CD4-positive, alpha-beta T cell treated with Interferon alpha-2 for 1 hour (primary cell): Measurements from ENCODE around the gene THSD7B.
"Not testable (repeated sequence)": the region's sequence is repeated elsewhere in the genome, so short reads cannot be mapped to it uniquely, and the experiment has no call there.

ENCODE experiments used
- DNase-seq, 2 donors: peaks; one replicate each; pipeline ENCODE4 v3.0.0-alpha.2; 2020 to 2022

Gene THSD7B

DNA sequence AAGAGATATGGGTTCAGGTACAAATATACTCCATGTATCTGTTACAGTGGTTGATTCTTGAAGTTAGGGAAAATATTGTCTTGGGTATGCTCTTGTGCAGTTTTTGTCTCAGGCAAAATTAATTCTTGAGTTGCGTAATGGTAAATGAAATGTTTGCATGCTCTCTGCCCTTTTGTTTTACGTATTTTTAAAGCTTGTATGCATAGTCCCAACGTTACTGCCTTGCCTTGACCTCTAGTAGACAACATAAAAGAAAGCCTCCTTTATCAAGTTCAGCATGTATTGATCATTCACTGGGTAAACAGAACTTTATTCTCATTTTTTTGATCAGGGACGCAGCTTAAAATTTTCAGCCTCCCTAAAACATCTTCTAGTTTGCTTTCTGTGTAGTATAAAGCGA is 283.1 kb downstream of the THSD7B start:
- no peak for DNase-seq

DNA sequence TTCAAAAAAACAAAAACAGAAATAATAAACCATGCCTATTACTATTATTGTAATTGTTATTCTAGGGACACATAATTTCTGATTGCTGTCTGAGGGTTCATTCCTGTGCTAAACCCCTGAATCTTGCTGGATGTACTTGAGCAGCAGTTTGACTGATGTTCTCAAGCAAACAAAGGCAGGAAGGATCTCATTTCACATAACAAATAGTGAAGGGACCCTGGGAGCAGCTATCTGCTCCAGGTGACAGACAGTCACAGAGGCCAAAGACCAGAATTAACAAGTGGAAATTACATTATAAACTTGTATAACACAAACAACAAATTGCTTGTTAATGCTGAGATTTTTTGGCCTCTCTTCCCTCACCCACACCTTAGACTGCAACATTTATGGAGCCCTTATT is 284.2 kb downstream of the THSD7B start:
- no peak for DNase-seq

DNA sequence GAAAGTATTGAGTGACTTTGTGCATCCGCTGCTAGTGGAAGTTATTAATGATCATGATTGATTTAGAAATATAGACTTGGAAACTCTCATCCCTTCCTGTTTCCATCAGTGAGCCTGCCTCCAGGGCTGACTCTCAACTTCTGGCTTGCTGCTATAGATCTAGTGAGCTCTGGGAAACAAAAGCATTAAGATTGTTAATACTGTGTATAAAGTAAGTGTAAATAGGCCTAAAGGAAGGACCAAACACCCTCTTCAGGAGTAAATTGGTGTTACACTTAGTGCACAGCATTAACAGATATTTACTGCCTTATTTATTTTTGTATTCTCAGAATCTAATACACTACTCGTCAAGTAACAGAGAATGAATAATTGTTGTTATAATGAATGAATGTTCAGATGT is 285.6 kb downstream of the THSD7B start:
- no peak for DNase-seq

DNA sequence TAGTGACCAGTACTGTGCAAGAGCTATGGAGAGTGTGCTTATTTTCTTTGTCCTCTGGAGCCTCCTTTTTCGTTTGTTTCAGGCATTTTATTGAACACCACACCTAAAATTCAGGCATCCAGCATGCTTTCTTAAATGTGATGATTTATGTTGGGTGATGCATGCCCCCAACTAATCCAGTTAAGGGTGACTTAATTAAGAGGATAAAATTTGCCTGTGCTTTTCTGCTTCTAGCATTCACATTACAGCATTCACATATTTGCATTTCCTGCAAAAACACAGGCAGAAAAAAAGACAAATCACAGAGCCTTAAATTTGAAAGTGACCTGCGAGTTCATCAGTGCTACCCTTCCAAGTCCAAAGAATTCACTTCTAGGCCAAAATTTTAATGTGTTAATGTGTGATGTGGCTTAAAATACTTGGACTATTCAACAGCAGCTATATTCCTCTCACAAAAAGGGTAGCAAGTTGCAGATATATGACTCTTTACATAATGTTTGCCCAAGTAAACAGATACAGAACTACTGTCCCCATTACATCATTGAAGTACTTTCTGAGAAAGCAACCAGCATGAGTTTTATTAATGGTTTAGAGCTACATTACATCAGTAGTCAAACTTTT is 286.5 kb downstream of the THSD7B start:
- DNase-seq: no peak

DNA sequence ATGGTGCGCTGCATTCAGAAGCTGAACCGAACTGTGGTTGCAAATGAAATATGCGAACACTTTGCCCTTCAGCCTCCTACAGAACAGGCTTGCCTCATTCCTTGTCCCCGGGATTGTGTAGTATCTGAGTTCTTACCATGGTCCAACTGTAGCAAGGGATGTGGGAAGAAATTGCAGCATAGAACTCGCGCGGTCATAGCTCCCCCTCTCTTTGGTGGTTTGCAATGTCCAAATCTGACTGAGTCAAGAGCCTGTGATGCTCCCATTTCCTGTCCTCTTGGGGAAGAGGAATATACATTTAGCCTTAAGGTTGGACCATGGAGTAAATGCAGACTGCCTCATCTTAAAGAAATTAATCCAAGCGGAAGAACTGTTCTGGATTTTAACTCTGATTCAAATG is 291.4 kb downstream of the THSD7B start:
- no peak for DNase-seq

DNA sequence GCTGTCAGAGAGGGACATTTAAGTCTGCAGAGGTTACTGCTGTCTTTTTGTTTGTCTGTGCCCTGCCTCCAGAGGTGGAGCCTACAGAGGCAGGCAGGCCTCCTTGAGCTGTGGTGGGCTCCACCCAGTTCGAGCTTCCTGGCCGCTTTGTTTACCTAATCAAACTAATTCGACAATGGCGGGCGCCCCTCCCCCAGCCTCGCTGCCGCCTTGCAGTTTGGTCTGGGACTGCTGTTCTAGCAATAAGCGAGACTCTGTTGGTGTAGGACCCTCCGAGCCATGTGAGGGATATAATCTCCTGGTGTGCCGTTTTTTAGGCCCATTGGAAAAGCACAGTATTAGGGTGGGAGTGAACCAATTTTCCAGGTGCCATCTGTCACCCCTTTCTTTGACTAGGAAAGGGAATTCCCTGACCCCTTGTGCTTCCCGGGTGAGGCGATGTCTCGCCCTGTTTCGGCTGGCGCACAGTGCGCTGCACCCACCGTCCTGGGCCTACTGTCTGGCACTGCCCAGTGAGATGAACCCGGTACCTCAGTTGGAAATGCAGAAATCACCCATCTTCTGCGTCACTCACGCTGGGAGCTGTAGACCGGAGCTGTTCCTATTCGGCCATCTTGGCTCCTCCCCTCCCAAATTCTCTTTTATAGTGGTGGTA is 310.9 kb downstream of the THSD7B start:
- not testable (repeated sequence) for DNase-seq

DNA sequence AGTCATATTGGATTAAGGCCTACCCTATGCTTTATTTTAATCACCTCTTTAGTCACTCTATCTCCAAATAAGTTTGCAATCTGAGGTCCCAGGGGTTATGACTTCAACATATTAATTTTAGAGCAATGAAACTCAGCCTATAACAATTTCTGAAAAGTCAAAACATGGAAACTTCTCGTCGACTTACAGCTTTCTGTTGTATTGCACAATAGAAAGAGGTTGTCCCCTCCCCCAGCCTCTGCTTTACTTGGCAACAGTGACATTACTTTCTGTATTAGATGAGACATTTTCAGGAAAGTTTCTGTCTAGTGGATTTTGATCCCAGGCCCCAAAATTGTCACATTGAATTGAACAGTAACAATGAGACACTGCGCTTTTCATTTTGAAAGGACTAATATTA is 326.4 kb downstream of the THSD7B start:
- no peak for DNase-seq

DNA sequence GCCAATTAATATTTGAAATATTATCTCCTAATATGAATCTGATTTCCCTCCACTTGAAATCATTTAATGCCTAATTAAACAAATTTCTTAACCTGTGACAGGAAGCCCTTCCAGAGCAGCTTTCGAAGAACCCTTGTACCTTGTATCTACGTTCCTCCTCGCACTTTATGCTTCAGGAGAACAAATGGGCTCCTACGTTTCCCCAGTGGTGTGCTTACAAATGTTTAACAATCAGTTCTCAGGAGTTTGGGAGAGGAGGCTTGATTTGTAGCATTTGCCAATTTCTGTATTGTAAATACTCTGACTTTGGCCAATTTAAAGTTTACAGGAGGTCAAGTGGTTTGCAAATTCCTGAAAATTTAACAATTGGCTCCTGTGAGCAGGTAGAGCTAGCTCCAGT is 327.8 kb downstream of the THSD7B start:
- DNase-seq: no peak

DNA sequence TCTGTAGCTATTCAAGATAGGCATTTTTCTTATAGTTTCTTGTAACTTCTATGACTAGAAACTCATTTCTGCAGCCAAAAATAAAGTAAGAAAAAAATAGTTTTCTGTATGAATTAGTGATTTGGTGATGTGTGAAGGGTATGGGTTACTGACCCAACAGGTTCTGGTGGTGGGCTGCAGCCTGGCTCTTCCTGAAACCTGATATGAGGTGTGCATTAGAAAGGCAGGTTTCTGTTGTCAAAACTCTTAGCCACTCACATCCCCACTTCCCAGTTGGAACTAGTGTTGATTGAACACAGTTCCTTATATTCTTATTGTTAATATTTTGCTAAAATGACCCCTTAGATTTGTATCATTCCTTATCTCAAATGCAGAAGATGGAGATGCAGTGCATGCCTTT is 330.8 kb downstream of the THSD7B start:
- no peak for DNase-seq

DNA sequence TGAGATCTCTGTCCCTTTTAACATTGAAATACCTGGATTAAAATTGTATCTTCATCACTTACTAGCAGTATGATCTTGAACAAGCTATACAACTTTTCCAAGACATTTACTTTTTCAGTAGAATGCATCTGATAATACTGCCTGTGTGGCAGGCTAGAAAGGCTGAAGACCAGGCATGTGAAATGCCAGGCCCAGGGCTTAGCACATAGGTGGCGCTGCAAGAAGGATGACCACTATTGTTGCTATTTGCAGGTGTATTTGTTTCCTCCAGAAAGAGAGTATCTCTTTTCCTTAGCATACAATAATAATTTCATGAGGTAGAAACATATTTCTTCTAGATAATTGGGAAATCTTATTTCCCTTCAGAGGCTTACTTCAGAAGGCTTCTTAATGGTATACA is 331.3 kb downstream of the THSD7B start:
- no peak for DNase-seq

DNA sequence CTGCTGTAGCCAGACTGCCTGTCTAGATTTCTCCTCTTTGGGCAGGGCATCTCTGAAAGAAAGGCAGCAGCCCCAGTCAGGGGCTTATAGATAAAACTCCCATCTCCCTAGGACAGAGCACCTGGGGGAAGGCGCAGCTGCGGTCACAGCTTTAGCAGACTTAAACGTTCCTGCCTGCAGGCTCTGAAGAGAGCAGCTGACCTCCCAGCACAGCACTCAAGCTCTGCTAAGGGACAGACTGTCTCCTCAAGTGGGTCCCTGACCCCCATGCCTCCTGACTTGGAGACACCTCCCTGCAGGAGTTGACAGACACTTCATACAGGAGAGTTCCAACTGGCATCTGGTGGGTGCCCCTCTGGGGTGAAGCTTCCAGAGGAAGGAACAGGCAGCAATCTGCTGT is 336.5 kb downstream of the THSD7B start:
- not testable (repeated sequence) for DNase-seq

DNA sequence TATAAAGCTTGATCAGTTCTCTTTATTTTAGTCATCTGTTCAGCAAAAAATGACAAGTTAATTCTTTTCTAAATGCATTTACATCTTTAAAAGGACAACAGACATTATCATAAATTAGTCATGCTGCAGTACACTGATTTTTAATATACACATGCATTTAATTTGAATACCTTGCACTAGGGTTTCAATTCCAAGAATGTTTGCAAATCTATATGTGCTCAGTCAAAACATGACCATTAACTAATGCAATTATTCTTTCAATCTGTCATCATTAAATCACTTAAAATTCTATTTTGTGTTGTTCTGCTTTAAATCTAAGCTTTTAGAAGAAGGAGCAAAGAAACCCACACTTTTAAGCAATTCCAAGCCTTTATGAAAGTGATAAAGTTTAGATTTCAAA is 342.6 kb downstream of the THSD7B start:
- DNase-seq: no peak

DNA sequence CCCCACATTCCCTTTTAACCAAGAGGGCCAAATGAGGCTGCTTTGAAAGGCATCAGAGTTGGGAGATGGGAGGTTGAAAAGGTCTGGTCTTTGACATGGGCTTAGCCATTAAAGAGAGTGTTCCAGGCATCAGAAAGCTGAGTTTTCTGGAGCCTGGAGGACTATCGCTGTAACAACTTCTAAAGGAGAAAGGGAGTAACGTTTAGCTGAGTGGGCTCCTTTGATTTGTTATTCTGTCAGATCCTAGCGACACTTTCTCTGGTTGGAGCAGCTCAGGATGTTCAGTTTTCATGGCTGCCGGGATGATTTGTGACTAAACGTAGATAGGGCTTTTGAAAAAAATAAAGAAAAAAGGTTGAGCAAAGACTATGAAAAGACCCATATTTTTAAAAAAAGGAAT is 346.6 kb downstream of the THSD7B start:
- DNase-seq: no peak

DNA sequence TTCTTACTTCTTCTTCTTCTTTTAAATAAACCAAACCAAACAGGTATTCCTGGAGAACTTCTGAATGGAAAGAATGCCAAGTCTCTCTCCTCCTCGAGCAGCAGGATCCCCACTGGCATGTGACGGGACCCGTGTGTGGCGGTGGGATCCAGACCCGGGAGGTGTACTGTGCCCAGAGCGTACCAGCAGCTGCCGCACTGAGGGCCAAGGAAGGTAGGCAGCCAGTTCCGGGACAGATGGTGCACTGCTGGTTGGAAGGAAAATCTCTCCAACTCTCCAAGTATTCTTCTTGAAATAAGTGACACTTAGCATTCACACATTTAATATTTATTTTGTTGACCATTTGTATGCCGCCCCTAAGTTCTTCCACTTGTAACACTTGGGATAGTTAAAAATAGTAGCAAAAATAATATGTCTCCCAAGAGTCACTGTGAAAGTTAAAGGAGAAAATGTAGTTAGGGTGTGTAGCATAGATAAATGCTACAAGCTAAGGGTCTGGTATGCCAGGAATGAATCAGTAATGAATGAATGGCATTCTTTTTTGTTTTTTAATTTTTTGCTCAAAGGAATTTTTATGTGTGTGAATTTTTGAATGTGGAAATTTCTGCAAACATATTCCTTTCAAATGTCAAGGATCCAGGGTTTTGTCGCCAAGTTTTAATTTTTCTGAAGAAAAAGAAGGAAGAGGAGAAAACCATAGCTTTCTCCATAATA is 349.9 kb downstream of the THSD7B start:
- no peak for DNase-seq

DNA sequence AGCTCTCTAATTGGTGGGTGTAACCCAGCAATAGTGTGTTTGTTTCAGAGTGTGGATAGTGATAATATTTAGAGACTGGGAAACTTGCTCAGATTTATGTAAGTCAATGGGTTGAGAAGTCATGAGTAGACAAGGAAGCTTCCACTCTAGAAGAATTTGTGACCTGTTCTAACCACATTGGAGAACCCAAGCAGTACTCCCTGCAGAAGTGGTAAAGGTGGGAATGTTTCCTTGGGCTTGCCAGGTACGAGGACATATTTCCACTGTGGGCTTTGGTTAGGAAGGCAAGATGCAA is 350.4 kb downstream of the THSD7B start:
- no peak for DNase-seq

DNA sequence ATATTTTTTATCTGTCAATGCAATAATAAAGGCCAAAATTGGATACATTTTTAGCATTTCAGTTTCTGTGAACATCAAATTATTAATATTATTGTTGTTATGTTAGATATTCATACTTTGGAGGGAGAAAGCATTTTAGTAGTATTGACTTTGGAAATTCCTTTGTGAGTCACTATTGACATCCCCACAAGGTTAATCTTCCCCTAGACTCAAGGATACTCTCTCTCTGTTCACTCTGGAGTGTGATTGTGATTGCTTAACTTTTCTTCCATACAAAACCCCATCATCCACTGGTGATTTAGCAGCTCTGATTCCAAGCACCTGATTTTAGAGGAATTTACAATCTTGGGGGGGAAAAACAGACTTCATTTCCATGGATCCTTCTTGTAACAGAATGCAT is 352.0 kb downstream of the THSD7B start:
- DNase-seq: no peak

DNA sequence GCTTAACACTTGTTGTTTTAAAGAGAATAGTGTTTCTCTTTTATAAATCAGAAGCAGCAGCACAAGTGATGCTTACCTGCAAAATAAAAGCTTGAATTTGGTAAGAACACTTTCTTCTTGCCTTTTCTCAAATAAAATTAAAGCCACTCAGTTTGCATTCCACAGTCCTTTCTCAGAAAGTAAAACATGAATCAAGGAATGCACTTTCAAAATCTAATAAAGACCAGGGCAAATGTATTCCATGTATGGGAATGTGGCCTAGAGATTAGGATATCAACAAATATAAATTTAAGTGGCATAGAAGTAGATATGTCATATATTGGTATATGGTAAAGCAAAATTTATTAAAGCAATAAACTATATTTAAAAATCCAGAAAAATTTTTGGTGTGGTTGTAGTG is 352.8 kb downstream of the THSD7B start:
- no peak for DNase-seq

DNA sequence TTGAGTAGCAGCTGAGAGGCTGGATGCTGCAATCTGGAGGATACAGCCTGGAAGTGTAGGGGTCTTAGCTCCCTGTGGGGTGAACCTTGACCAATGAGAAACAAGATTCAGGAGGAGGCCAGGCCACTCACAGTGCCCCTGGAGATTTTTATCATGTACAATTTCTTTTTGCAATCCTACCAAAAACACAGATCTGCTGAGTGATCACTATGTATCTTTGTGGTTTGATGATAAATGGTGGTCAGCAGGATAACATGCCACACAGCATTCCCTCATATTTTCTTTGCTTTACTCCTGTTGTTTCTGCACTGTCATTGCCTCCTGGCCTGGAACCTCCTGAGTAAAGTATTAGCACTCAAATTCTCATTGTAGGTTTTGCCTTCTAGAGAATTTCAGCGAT is 357.9 kb downstream of the THSD7B start:
- DNase-seq: no peak

DNA sequence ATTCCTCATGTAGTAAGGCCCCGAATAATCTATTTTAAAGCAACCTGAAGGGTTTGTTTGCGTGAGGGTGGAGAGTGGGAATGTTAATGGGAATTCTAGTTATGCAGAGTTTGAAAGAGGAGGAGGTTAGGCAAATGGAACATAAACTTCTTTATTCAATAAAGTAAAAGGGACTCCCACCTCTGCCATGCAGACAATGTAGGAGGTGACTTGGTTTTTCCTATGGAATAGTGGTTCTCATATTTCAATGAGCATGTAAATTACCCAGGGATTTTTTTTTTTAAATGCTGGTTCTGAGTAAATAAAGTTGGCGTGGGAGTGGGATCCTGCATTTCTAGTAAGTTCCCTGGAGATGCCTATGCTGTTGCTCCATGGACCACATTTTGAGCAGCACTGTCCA is 367.9 kb downstream of the THSD7B start:
- no peak for DNase-seq

DNA sequence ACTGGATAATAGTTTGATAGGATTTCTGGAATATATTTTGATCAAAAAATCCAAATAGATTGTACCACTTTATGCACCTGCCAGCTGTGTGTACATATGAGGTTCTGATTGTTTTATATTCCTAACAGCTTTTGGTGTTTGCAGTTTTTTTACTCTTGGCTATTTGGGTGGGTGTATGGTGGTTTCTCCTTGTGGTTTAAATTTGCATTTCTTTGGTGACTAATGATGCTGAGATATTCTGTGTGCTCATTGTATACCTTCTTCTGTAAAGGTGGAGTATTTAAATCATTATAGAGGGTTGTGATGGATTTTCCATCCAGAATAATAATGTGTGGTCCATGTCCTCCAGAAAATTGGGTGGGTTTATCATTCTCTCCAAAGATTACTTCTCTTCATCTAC is 372.9 kb downstream of the THSD7B start:
- no peak for DNase-seq

DNA sequence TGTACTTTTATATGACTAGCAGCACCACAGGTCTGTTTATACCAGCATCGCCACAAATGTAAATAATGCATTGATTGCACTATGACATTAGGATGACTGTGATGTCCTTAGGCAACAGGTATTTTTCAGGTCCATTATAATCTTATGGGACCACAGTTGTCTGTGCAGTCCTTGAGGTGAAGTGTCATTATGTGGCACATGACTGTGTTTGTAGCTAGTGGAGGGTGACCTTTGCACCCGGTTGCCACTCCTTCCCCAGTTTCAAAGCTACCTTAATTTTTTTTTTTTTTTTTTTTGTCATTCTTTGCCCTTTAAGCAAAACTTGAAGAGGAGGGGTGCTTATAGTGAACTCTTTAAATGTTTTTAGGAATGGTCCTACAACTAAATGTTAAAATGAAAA is 386.4 kb downstream of the THSD7B start:
- DNase-seq: no peak

DNA sequence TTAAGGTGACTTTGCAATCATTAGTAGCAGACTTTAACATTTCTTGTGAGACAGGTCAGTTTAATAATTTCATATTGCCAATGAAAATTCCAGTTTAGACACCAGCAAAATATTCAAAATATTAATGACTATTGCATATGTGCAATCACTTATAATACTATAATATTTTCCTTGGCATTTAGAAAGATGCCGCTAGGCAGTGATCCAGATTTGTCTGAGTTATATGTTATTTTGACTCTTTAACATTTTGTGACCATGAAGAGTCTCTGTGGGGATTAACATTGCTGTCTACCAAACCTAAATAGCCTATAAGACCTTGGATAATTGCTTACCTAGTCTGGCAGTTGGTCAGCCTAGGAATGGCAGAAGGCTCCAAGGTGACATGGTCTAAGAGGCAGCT is 389.6 kb downstream of the THSD7B start:
- DNase-seq: no peak

DNA sequence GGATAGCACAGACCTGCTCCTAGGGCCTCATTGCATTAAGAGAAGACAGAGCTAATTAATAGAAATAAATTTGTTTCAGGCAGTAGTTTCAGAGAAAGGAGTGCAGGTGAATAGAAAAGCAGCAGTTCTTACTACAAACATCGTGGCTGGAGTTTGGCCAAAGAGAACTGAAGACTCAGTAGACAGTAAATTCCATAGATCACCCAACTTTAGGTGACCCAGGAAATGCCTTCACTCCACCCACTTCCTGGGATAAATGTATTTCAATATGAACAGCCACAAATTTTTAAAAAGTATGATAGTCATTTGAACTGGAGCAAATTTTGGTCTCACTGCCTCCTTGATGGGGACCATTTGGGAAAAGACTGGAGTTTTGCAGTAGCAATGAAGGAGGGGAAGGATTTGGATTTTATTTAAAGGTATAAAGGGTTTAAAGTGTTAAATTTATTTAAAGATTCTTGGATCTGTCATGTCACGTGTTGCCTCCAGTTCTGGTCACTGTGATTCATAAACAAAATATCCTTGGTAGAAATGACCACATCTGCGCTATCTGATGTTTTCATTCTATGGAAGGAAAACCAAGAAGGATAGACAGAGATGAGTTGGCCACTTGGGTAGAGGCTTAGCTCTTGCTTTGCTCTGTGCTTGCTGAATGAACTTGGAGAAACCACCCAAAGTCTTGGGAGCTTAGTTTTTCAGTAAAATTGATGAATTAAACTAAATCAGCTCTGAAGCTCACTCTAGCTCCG is 390.2 kb downstream of the THSD7B start:
- no peak for DNase-seq

DNA sequence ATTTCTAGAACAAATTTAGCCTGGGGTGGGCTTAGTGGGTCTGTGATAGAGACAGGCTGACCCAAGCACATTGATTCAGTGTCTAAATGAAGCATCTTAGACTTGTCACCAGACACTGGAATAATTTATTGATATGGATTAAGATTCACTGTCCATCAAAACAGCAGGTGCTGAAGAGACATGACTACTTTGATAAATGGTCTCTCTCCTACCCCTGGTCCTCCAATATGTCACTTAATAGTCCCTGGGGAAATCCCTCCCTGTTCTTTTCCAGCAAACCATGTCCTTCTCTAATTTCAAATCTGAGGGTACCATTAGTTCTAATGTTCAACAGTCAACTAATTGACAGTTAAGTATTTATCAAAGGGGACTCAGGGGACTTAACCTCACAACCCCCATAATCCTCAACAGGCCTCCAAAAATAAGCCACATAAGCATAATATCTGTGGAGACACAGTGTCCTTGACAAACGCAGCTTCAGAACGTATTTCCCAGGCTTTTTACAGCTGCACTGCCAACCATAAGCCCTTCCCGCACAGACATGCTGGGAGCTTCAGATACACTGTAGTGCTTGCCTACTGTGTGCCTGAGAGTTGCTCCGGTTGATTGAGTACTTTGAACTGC is 391.0 kb downstream of the THSD7B start:
- DNase-seq: no peak
